OCI-LY7 (cell line): ENCODE measurements around the gene ANKRD63.

ENCODE experiments used
- EZH2phosphoT487 ChIP-seq: fragments of 200-600 bp; sonication (generic); IDR thresholded peaks from 2 replicates; pipeline ENCODE4 v1.6.1; 2018; ENCODE audit warnings: low read depth, borderline replicate concordance, mild to moderate bottlenecking, mixed run types, antibody characterized with exemption, low read length, moderate library complexity, mixed read lengths
- TF ChIP-seq, protein P1 (sequence below): fragments of 200-600 bp; sonication (generic); conservative IDR thresholded peaks from 2 replicates; pipeline ENCODE4 v1.5.1; 2014; ENCODE audit warnings: mild to moderate bottlenecking, antibody characterized with exemption, low read length, moderate library complexity, mixed read lengths

DNA sequence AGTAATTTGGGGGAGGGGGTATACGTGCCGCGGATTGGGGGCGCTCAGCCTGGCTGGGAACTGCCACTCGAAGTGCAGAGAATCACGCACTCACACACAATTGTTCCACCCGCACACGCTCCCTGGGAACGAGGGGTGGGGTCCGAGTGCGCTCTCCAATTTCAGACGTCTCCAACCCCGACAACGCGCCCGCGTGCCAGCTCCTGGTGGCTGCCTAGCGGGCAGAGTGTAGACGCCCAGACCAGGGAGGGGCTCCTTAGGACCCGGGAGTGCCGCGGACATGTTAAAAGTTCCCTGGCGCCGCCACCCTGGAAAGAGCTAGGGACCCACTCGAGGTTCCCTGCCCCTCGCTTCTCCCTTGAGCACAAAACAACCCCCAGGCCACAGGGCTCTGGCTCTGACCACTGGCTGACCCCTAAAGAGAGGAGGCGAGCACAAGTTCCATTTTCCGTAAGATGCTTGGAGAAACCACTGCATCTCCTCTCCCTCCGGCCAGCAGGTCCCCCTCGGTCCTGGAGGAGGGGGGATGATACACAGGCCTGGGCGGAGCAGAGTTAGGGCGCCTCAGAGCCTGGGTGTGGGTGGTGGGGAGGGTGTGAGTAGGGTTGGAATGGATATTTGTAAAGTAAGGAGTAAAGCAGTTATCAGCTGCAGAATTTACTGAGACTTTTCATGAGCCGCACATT, 894 bp upstream of the ANKRD63 start:
- TF ChIP-seq, protein P1, sequence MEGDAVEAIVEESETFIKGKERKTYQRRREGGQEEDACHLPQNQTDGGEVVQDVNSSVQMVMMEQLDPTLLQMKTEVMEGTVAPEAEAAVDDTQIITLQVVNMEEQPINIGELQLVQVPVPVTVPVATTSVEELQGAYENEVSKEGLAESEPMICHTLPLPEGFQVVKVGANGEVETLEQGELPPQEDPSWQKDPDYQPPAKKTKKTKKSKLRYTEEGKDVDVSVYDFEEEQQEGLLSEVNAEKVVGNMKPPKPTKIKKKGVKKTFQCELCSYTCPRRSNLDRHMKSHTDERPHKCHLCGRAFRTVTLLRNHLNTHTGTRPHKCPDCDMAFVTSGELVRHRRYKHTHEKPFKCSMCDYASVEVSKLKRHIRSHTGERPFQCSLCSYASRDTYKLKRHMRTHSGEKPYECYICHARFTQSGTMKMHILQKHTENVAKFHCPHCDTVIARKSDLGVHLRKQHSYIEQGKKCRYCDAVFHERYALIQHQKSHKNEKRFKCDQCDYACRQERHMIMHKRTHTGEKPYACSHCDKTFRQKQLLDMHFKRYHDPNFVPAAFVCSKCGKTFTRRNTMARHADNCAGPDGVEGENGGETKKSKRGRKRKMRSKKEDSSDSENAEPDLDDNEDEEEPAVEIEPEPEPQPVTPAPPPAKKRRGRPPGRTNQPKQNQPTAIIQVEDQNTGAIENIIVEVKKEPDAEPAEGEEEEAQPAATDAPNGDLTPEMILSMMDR: no peak
- no peak for TF ChIP-seq EZH2phosphoT487
